Liver (tissue), 3 donors: ENCODE measurements around the gene CCNI2.

Source experiments
- ATF3 ChIP-seq: IDR thresholded peaks from 2 replicates; pipeline ENCODE4 v1.6.1; 2016; ENCODE audit warnings: antibody characterized with exemption
- CTCF ChIP-seq: fragments of 150-350 bp; IDR thresholded peaks from 2 replicates; pipeline ENCODE4 v1.5.1; 2017; ENCODE audit warnings: improper control_type of control experiment, low read depth, low read length; ENCODE audit not compliant: missing input control
- FOXA1 ChIP-seq: IDR thresholded peaks from 2 replicates; pipeline ENCODE4 v1.6.1; 2016; ENCODE audit warnings: antibody characterized with exemption
- GABPA ChIP-seq, 2 donors: IDR thresholded peaks in 1 of 2; conservative IDR thresholded peaks in 1 of 2; 2 replicates each; pipeline ENCODE4 v1.6.1; 2016; ENCODE audit warnings: antibody characterized with exemption in 2 of 2, mild to moderate bottlenecking in 1 of 2, moderate library complexity in 1 of 2
- JUND ChIP-seq, 2 donors: IDR thresholded peaks; 2 replicates each; pipeline ENCODE4 v1.6.1; 2016; ENCODE audit warnings: antibody characterized with exemption in 2 of 2
- MAX ChIP-seq: IDR thresholded peaks from 2 replicates; pipeline ENCODE4 v1.6.1; 2016; ENCODE audit warnings: antibody characterized with exemption
- RAD21 ChIP-seq, 2 donors: IDR thresholded peaks; 2 replicates each; pipeline ENCODE4 v1.6.1; 2016; ENCODE audit warnings: antibody characterized with exemption in 2 of 2, mild to moderate bottlenecking in 2 of 2
- REST ChIP-seq: IDR thresholded peaks from 2 replicates; pipeline ENCODE4 v1.6.1; 2016; ENCODE audit warnings: antibody characterized with exemption, mild to moderate bottlenecking
- SP1 ChIP-seq: IDR thresholded peaks from 2 replicates; pipeline ENCODE4 v1.6.1; 2018; ENCODE audit warnings: antibody characterized with exemption, mild to moderate bottlenecking
- TAF1 ChIP-seq: conservative IDR thresholded peaks from 2 replicates; pipeline ENCODE4 v1.6.1; 2016; ENCODE audit warnings: antibody characterized with exemption, mild to moderate bottlenecking
- ZBTB33 ChIP-seq: IDR thresholded peaks from 2 replicates; pipeline ENCODE4 v1.6.1; 2016; ENCODE audit warnings: antibody characterized with exemption
- donor health status: healthy.
- donor health status: healthy.

- TF ChIP-seq CTCF (no peak), JUND (IDR thresholded peaks at IDR 0.05) (no peak), TAF1 (no peak), ZBTB33 (no peak), GABPA (IDR thresholded peaks at IDR 0.05 in 1 of 2, conservative IDR thresholded peaks at IDR 0.05 in 1 of 2) (no peak), SP1 (no peak), RAD21 (IDR thresholded peaks at IDR 0.05) (no peak), MAX (no peak), ATF3 (no peak), FOXA1 (no peak), REST (no peak)
These were observed 41.3 kb downstream of the CCNI2 start for GRCh38 chr5:132788508-132788907.
